OCI-LY3 (cell line): ENCODE data around the gene ROCK2.
"Not testable (repeated sequence)": the region's sequence is repeated elsewhere in the genome, so short reads cannot be mapped to it uniquely, and the experiment has no call there.

Experiments
- H2AFZ ChIP-seq: fragments of 200-600, 300-600 bp; shearing (Covaris generic); 2 replicates; pipeline ENCODE4 v1.6.0; 2014; ENCODE audit warnings: antibody characterized with exemption, low read depth, low read length
- H3K27ac ChIP-seq: fragments of 200-600, 300-600 bp; sonication (generic); 2 replicates; pipeline ENCODE4 v1.5.1; 2014; ENCODE audit warnings: mild to moderate bottlenecking, low read length, moderate library complexity, mixed read lengths
- H3K27me3 ChIP-seq: fragments of 200-600, 300-600 bp; sonication (generic); 2 replicates; pipeline ENCODE4 v1.6.1; 2014; ENCODE audit warnings: low read depth, low read length, mixed read lengths
- H3K36me3 ChIP-seq: fragments of 200-600, 300-600 bp; sonication (generic); replicated peaks from 2 replicates; pipeline ENCODE3; 2014; ENCODE audit warnings: low read depth, low read length, mixed read lengths
- H3K4me1 ChIP-seq: fragments of 300-600, 200-600 bp; sonication (generic); 2 replicates; pipeline ENCODE4 v1.6.1; 2014; ENCODE audit warnings: low read length, mixed read lengths
- H3K4me2 ChIP-seq: fragments of 200-600, 300-600 bp; sonication (generic); 2 replicates; pipeline ENCODE4 v1.6.1; 2014; ENCODE audit warnings: low read length, mixed read lengths
- H3K4me3 ChIP-seq: fragments of 300-600, 200-600 bp; sonication (generic); 2 replicates; pipeline ENCODE4 v1.5.1; 2014; ENCODE audit warnings: antibody characterized with exemption, mild to moderate bottlenecking, low read length, moderate library complexity
- H3K79me2 ChIP-seq: fragments of 300-600, 200-600 bp; shearing (Covaris generic); 2 replicates; pipeline ENCODE4 v1.6.1; 2014; ENCODE audit warnings: mild to moderate bottlenecking, low read length, mixed read lengths
- H3K9ac ChIP-seq: fragments of 300-600, 200-600 bp; shearing (Covaris generic); 2 replicates; pipeline ENCODE4 v1.6.0; 2014; ENCODE audit warnings: mild to moderate bottlenecking, low read length, moderate library complexity
- H3K9me3 ChIP-seq: fragments of 200-600, 300-600 bp; shearing (Covaris generic); 2 replicates; pipeline ENCODE4 v1.6.1; 2014; ENCODE audit warnings: low read length, mixed read lengths; ENCODE audit not compliant: insufficient read depth
- H4K20me1 ChIP-seq: fragments of 200-600, 300-600 bp; sonication (generic); 2 replicates; pipeline ENCODE4 v1.6.1; 2016; ENCODE audit warnings: low read length, mixed read lengths; ENCODE audit not compliant: insufficient read depth
- CTCF ChIP-seq: fragments of 200-600, 300-600 bp; sonication (generic); IDR thresholded peaks from 2 replicates; pipeline ENCODE4 v1.5.1; 2014; ENCODE audit warnings: antibody characterized with exemption, low read length, low read depth
- EZH2phosphoT487 ChIP-seq: fragments of 200-600 bp; shearing (Covaris generic); IDR thresholded peaks from 2 replicates; pipeline ENCODE4 v1.6.1; 2018; ENCODE audit warnings: antibody characterized with exemption, mixed run types, low read depth

Gene ROCK2

GRCh38 chr2:11254100-11254536, 90.3 kb downstream of the ROCK2 start:
- TF ChIP-seq CTCF (no peak), EZH2phosphoT487 (no peak)
- no peaks in the 10 kb centered on the region for H3K79me2 ChIP-seq

GRCh38 chr2:11252458-11252857, 92.0 kb downstream of the ROCK2 start:
- H3K79me2 ChIP-seq, H3K4me1 ChIP-seq, H3K27me3 ChIP-seq, H4K20me1 ChIP-seq, H3K27ac ChIP-seq, H2AFZ ChIP-seq, H3K9ac ChIP-seq, H3K4me3 ChIP-seq, H3K9me3 ChIP-seq, H3K36me3 ChIP-seq, H3K4me2 ChIP-seq: not testable (repeated sequence)

More at GRCh38 chr2:11254100-11254536, 90.3 kb downstream of the ROCK2 start:
- Histone ChIP-seq H4K20me1 (no peaks in the 10 kb centered on the region), H3K36me3 (no peaks in the 10 kb centered on the region), H3K9ac (no peak overlapping the region), H2AFZ (no peak overlapping the region), H3K27ac (no peak overlapping the region), H3K27me3 (no peaks in the 10 kb centered on the region), H3K9me3 (no peaks in the 10 kb centered on the region), H3K4me1 (no peaks in the 10 kb centered on the region), H3K4me3 (no peak overlapping the region), H3K4me2 (no peak overlapping the region)

- Histone ChIP-seq H3K9me3 (no peaks in the 10 kb centered on the region), H2AFZ (no peak overlapping the region), H3K9ac (no peak overlapping the region), H3K27ac (no peak overlapping the region), H3K27me3 (no peaks in the 10 kb centered on the region), H4K20me1 (no peaks in the 10 kb centered on the region), H3K36me3 (no peaks in the 10 kb centered on the region), H3K4me3 (no peak overlapping the region), H3K79me2 (no peaks in the 10 kb centered on the region), H3K4me2 (no peak overlapping the region), H3K4me1 (no peaks in the 10 kb centered on the region)
- TF ChIP-seq EZH2phosphoT487: no peak
- TF ChIP-seq CTCF: no peak
Measured at GRCh38 chr2:11250400-11251196, 93.8 kb downstream of the ROCK2 start.

- TF ChIP-seq EZH2phosphoT487 (no peak), CTCF (no peak)
- Histone ChIP-seq H3K36me3 (no peaks in the 10 kb centered on the region), H3K9me3 (no peaks in the 10 kb centered on the region), H3K4me2 (no peak overlapping the region), H2AFZ (no peak overlapping the region), H3K9ac (no peak overlapping the region), H3K27ac (no peak overlapping the region), H3K79me2 (no peaks in the 10 kb centered on the region), H4K20me1 (no peaks in the 10 kb centered on the region), H3K27me3 (no peaks in the 10 kb centered on the region), H3K4me1 (no peaks in the 10 kb centered on the region), H3K4me3 (no peak overlapping the region)
Measured at GRCh38 chr2:11245322-11245721, 99.1 kb downstream of the ROCK2 start.
